CD1c-positive myeloid dendritic cell (primary cell): ENCODE data around the gene ACOXL.
"Not testable (repeated sequence)": the region's sequence is repeated elsewhere in the genome, so short reads cannot be mapped to it uniquely, and the experiment has no call there.

Source experiments
- DNase-seq: peaks from one replicate; pipeline ENCODE4 v3.0.0-alpha.2; 2016; ENCODE audit errors: extremely low spot score

ACOXL gene

GRCh38 chr2:110855841-110856240 lies 123.5 kb downstream of the ACOXL start:
- DNase-seq = not testable (repeated sequence)

DNA sequence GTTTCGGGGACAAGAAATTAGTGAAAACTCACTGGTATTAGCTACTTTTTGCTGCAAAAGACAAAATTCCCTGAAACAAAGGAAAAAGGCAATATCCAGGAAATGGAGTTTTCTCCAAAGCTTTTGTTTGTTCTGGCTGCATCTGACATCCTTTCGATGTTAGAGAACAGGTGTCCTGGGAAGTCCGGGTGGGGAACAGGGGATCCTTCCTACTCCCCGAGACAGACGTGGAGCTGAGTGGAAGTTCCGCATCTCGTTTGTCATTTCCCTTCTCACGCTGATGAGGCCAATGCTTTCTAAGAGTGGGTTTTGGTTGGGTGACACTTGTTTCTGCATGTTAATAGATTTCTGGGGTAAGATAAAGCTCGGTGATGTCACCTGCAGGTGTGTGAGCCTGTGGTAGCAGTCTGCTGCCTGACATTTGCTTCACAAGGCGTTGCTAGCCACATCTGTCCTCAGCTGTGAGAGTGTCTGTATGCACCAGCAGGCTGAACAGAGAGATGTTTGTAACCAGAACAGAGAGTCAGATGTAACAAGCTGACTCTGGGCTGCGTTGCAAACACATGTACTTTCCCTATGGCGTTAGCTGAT lies 125.9 kb downstream of the ACOXL start:
- peak; percentile 55 for DNase-seq

- DNase-seq = no peak
Measured at GRCh38 chr2:110858993-110859701, 126.8 kb downstream of the ACOXL start.

- DNase-seq = no peak
Measured at GRCh38 chr2:110860630-110861029, 128.3 kb downstream of the ACOXL start.

- no peak for DNase-seq
Measured at GRCh38 chr2:110861616-110862260, 129.4 kb downstream of the ACOXL start.

DNA sequence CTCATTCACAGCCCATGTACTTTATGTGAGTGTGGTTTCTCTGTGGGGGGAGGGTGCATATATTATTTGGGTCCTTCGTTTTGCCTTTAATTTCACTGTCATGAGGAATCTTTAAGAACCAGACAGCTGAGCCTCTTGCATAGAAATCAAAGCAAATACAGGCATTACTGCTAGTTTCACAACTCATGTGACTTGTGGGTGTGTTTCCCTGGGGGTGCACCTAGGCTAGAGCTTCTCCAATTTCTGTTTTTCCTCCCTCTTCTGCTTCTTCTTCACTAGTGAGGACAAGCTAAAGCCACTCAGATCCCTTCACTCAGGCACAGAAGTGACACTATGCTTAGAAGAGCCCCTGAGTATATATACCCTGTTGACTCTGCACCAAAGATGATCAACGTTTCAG lies 131.4 kb downstream of the ACOXL start:
- peak; percentile 25 for DNase-seq

DNA sequence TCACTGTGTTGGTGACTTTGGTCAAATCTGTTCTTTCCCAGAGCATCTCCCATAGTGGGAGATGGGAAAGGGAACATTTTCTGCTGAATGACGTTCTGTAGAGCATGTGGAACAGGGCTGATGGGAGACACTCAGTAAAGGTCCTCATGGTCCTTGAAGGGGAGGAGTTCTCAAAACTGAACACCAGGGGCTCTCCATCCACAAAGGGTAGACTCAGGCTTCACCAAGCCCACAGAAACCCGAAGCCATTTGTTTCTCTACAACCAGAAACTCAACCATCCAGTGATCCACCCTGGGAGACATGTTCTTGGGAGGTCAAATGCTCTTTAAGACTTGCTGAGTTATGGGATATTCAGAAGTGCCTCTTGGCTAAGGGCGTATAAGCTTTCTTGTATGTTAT lies 131.8 kb downstream of the ACOXL start:
- no peak for DNase-seq

DNA sequence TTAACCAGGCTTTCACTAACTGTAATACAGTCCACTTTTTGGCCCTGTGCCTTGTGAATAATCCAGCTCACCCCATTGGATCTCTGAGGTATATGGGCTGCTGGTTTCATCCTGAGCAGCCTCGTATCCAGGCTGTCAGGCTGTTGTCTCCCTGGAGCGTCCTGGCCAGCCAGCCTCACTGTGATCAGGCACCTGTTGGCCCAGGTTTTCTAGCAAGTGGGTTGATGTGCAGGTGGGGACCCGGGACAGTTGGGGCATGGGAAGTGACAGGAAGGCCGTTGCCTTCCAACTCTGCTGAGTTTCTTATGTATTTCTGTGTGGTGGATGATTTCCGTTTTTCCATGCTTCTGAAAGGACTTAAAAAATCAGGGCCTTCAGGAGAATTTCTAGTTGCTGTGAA lies 132.4 kb downstream of the ACOXL start:
- DNase-seq = no peak

GRCh38 chr2:110865188-110865587 lies 132.8 kb downstream of the ACOXL start:
- DNase-seq = no peak

GRCh38 chr2:110866045-110866444 lies 133.7 kb downstream of the ACOXL start:
- no peak for DNase-seq

GRCh38 chr2:110866466-110866865 lies 134.1 kb downstream of the ACOXL start:
- DNase-seq = no peak

DNA sequence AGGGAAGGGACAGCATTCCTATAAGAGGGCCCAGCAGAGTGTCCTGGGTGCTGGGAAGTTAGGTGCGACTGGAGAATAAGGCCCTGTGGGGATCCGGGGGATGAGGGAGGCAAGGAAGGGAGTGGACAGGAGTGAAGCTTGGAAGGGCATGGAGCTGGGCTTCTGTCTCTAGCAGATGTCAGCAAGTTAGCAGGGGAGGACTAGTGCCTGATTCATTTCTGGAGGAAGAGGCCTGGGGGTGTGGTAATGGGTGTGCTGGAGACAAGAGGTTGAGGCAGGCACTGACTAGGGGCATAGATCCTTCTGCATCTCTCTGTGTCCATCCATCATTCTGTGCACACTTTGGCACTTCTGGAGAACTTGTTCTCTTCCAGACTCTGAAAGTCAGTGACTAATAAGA lies 134.7 kb downstream of the ACOXL start:
- DNase-seq = no peak

DNA sequence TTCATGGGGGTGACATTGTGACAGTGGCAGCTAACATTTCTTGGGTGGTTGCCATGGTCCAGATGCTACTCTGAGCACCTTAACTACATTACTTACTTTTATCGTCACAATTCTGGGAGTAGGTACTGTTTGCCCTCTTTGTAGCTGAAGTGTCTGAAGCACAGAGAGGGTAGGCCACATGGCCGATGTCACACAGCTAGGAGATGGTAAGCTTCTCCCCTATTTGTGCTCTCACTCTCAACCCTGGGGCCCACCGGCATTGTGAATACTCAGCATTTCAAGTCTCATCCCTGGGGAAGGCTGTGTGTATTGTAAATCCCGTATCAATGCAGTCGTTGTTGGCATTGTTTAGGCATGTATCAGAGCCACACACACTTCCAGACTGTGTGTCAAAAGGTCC lies 136.6 kb downstream of the ACOXL start:
- DNase-seq = no peak

DNA sequence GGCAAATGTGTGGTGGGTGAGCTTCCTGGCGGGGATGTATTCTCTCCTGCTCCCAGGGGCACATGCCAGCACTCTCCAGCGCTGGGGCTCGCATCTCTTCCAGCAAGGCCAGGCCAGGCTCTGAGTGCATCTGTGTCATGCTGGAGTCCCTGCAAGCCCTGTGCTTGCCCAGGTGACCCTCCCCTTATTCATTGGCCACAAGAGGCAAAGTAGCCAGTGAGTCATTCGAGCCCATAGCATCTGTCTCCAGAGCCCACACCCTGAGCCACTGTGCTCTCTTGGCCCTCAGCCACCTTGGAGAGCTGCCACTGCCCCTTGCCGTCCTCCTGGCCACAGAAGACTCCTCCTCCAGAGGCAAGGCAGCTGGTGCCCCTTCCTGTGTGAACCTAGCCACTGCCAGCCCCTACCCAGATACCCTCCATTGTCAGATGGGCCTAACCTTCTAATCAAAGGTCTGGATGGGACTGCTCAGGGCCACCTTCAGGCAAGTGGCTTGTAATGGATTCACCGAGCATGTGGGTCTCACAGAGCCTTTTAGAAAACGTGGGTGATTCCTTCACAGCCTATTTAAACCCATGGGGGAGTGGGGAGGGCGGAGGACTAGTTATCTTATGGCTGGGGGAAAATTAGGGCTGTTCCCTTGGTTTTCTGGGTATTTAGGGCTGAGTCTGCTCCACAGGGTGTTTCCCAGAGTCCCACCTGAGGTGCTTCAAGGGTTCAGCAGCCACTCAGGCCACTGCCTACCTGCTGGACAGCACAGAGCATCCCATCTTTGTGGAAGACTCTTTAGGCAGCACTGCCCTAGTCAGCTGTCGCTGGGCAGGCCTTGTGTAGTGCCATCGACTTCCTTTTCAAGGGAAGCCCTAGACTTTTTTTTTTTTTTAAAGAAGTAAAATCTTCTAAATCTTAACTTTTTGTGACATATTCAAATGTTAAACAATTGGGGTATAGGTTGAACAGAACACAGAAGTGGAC lies 137.4 kb downstream of the ACOXL start:
- no peak for DNase-seq

DNA sequence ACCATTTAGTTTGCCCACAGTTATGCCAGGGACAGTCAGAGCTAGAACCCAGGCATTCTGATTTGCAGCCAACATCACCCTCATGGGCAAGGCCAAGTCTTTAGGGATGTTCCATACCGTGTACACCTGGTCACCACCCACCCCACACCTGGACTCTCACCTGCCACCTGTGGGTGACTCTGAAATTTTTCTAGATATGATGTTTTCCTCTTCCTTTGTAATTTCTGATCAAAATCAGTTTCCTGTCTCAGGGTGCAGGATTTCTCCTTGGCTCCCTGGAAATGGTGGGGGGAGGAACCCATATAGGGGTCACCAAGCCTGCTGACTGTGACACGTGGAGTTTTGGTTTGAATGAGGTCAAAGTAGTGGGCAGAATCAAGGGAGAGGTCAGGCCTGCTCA lies 138.2 kb downstream of the ACOXL start:
- no peak for DNase-seq

GRCh38 chr2:110871637-110872036 lies 139.3 kb downstream of the ACOXL start:
- DNase-seq = peak; percentile 41

GRCh38 chr2:110872521-110872920 lies 140.1 kb downstream of the ACOXL start:
- DNase-seq = no peak

- DNase-seq = no peak
Measured at GRCh38 chr2:110873056-110873502, 140.7 kb downstream of the ACOXL start.

DNA sequence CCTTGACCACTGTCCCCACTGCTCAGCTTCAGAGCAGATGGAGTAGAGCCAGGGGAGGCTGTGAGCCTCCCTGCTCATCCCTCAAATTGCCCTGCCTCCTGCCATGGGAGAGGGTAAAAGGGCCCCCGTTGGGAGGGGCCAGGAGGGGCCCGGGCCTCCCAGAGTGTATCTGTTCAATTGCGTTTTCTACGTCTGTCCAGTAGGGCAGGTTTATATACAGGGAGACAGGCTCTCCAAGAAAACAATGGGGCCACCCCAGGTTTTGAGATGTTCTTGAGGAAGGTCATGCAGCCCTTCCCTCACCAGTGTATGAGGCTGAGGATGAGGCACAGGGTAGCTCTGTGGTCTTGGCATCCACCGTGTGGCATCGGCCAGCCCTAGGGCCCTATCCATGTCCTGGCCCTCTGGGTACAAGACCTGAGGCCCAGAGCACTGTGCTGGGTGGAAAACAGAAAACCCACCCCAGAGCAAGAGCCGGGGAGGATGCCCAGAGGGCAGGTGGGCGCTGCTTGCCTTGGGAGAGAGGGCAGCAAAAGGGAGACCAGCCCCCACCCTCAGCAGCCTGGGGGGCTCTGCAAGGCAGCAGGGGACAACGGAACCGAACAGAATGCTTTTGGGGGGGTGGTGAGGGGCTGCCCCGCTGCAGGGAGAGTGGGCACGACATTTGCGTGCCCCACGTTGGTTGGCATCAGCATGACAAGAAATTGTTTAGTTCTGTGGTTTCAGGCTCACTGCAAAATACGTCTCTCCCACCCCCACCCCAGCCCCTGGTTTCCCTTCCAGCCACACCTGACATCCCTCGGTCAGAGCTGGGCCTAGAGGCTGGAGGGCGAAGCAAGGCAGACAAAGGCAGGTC lies 141.5 kb downstream of the ACOXL start:
- DNase-seq = no peak

DNA sequence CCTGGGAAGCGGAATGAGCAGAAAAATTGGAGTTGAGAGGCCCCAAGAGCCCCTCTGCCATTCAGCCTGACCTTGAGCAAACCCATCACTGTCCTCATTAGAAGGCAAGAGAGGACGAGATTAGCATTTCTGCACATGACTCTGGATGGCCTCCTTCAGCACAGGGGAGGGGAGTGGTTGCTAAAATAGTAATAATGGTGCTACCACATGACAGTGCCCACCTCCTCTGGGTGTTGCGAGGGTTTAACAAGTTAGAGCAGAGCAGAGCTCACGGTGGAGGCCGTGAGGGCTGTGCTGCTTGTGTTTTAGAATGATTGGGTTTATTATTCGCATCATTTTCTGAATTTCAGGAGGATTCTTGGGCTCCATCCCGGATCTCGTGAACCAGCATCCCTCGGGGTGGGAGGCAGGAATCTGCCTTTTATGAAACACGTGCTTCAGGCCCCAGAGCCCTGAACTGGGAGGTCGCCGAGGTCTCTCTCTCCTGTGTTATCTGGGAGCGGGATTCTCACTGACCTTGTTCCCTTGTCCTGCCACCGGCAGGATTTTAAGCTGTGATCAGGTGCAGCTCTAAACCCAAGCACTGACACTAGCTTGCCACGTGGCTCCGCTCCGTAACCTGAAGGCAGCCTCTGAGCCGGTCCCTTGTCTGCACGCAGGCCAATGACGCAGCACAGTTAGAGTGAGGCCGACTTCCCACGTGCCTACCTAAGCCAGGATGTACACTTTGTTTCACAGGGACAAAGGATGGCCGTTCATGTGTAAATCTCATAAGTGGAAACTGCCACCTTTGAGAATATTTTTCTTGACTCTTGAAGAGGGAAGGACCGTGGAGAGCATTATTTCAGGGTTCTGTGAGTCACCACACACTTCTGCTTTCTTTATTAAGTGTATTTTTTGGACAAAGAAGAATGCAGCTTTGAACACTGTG lies 142.3 kb downstream of the ACOXL start:
- peak; percentile 55 for DNase-seq
